Gastroesophageal sphincter (tissue), 3 donors: ENCODE results near the gene RAB19.

Experiments used
- CTCF ChIP-seq, 4 experiments: fragments of 200-600 bp in 2 of 4; fragments of 450-650 bp in 2 of 4; sonication (generic) in 1 of 4; IDR thresholded peaks; one replicate each; pipeline ENCODE4 v1.5.1; 2017 to 2019; ENCODE audit warnings: antibody characterized with exemption in 4 of 4, mild to moderate bottlenecking in 2 of 4, moderate library complexity in 2 of 4
- POLR2AphosphoS5 ChIP-seq: sonication (generic); formaldehyde crosslinking; IDR thresholded peaks from one replicate; pipeline ENCODE4 v1.6.1; 2017; ENCODE audit warnings: antibody characterized with exemption

DNA sequence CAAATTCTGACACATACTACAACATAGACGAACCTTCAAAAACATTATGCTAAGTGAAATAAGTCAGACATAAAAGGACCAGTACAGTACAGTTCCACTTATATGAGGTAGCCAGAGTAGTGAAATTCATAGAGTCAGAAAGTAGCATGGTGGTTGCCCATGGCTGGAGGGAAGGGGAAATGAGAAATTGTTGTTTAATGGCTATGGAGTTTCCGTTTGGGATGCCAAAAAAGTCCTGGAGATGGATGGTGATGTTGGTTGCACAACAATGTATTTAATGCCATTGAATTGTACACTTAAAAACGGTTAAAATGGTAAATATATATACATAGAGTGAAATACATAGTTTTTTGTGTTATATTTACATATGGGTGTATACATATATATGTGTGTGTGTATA, 3.5 kb upstream of the RAB19 start:
- TF ChIP-seq POLR2AphosphoS5 (no peak), CTCF (IDR thresholded peaks at IDR 0.05) (no peak)
